Mucosa of stomach (tissue), 1 donor: ENCODE measurements around the gene FAM184B.

Experiments
- H3K27me3 ChIP-seq: one replicate; pipeline ENCODE4 v1.7.0; 2013; ENCODE audit warnings: mild to moderate bottlenecking, low read length; ENCODE audit not compliant: control insufficient read depth, insufficient read depth
- H3K36me3 ChIP-seq: one replicate; pipeline ENCODE4 v1.7.0; 2013; ENCODE audit warnings: low read length; ENCODE audit not compliant: control insufficient read depth, insufficient read depth
- H3K4me1 ChIP-seq: one replicate; pipeline ENCODE4 v1.7.0; 2013; ENCODE audit warnings: mild to moderate bottlenecking, low read length; ENCODE audit not compliant: control insufficient read depth, insufficient read depth
- H3K4me3 ChIP-seq: one replicate; pipeline ENCODE4 v1.7.0; 2013; ENCODE audit warnings: low read length
- H3K9ac ChIP-seq: one replicate; pipeline ENCODE4 v1.7.0; 2013; ENCODE audit warnings: mild to moderate bottlenecking, low read length, moderate library complexity
- H3K9me3 ChIP-seq: one replicate; pipeline ENCODE4 v1.7.0; 2013; ENCODE audit warnings: mild to moderate bottlenecking, low read length, moderate library complexity; ENCODE audit not compliant: control insufficient read depth
- donor health status: Pancreatic carcinoma.

Gene FAM184B

DNA sequence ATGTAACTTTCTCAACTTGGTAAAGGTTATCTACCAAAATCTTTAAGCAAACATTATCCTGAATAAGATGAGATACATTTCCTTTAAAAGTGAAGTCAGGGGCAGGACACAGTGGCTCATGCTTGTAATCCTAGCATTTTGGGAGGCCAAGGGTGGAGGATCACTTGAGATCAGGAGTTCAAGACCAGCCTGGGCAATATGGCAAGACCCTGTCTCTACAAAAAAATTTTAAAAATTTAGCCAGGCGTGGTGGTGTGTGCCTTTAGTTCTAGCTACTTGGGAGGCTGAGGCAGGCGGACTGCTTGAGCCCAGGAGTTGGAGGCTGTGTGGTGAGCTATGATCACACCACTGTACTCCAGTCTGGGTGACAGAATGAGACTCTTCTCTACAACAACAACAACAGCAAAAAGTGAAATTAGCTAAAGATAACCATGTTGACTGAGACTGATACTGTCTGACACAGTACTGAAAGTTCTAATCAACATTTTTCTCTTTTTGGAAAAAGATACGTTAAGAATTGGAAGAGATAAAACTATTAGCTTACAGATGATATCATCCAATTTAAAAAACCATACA is 24.2 kb upstream of the FAM184B start:
- no peaks in the 10 kb centered on the region for H3K9me3 ChIP-seq
- peaks cover 6% of the 10 kb centered on the region for H3K36me3 ChIP-seq
- peaks cover 6% of the 10 kb centered on the region for H3K4me1 ChIP-seq
- no peak overlapping the region for H3K4me3 ChIP-seq
- H3K27me3 ChIP-seq = no peaks in the 10 kb centered on the region
- H3K9ac ChIP-seq = no peak overlapping the region

DNA sequence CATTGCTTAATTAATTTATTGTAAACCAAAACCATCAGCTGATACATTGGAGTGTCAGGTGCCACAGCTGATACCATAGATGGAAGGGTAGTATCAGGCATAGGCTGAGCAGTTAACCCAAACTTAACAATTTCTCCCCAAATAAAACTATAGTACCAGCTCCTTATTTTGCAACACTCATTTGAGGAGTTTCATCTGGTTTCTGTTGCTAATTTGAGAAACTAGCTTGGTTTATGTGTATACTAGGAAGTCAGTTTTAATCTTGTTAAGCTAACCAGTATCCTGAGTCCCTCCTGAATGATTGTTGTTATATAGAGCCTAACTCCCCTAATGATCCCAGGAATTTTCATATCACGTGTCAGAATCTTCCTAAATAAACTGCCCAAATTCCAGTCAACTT is 16.4 kb upstream of the FAM184B start:
- H3K36me3 ChIP-seq = no peaks in the 10 kb centered on the region
- H3K4me3 ChIP-seq = no peak overlapping the region

DNA sequence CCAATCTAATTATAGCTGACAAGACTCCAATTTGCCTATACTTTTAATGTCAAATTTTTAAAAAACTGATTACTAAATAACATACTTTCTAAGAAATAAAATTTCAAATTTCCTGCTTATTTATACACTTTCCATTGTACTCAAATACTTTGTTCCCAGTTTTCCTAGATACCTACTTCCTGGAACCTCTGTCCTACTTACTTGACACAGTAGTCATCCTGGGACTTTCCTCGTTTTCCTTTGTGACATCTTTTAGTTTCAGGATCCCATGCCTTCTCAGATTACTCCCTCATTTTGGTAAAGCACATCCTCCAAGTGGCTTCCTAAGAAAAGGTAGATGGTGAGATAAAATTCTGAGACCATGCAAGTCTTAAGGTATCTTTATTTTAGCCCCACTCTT is 13.3 kb upstream of the FAM184B start:
- Histone ChIP-seq H3K9me3 (no peaks in the 10 kb centered on the region), H3K9ac (no peak overlapping the region), H3K36me3 (no peaks in the 10 kb centered on the region), H3K4me1 (no peaks in the 10 kb centered on the region), H3K27me3 (no peaks in the 10 kb centered on the region), H3K4me3 (no peak overlapping the region)

More for the DNA sequence above, 16.4 kb upstream of the FAM184B start:
- no peak overlapping the region for H3K9ac ChIP-seq
- no peaks in the 10 kb centered on the region for H3K9me3 ChIP-seq
- no peaks in the 10 kb centered on the region for H3K27me3 ChIP-seq
- no peaks in the 10 kb centered on the region for H3K4me1 ChIP-seq

DNA sequence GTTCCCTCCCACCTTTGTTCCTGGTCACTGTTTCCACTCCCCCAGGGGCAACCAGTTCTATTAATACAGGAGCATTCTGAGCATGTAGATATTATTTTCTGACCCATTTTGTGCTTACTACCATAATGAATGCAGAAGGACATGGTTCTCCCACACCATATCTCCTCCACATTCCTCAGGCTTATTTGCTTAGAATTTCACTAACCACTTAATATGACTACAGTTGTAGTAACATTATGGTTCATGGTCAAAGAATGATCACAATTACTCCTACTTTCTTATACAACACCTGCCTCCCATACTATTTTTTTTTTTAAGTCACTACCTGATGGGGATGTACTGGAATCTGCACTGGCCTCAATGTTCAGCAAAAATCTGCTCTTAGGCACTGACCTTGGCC is 7.5 kb upstream of the FAM184B start:
- no peaks in the 10 kb centered on the region for H3K36me3 ChIP-seq
- no peak overlapping the region for H3K4me3 ChIP-seq
- no peaks in the 10 kb centered on the region for H3K9me3 ChIP-seq
- no peaks in the 10 kb centered on the region for H3K27me3 ChIP-seq
- H3K9ac ChIP-seq = no peak overlapping the region
- H3K4me1 ChIP-seq = no peaks in the 10 kb centered on the region

DNA sequence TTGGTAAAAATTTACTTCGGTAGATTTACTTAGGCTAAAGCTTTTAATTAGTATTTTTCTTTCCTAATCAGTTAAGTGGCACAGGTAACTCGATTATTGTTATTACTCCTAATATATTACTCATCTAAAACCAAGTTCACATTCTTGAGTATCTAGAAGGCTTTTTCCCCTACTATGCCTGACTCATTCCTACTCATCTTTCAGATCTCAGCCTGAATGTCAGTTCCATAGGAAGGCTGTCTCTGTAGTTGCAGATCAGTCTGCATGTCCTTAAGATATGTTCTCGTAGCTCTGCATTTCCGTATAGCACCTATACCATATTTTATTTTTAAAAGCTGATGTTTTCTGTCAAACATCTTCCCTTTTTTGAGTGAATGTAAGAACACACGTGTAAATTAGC is 5.9 kb upstream of the FAM184B start:
- Histone ChIP-seq H3K9ac (no peak overlapping the region), H3K4me1 (no peaks in the 10 kb centered on the region), H3K4me3 (no peak overlapping the region), H3K36me3 (no peaks in the 10 kb centered on the region), H3K27me3 (peaks cover 4% of the 10 kb centered on the region), H3K9me3 (no peaks in the 10 kb centered on the region)

DNA sequence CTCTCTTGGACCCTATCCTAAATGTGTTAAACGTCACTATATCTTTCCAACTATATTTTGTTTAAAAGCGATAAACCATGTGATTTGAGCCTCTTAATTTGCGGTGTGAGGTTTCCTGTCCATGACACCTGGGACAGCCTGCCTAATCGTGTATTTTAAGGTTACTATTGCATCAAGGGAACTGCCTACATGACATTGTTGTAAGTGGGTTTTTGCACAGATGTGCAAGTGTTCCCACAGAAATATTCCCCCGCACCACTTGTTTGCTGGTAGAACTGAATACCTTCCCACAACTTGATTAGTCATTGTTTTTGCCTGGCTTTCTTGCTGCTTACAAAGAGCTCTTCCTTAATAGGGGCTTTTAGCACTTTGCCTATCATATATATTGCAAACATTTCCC is 5.1 kb upstream of the FAM184B start:
- H3K36me3 ChIP-seq = no peaks in the 10 kb centered on the region
- no peaks in the 10 kb centered on the region for H3K9me3 ChIP-seq
- no peak overlapping the region for H3K9ac ChIP-seq
- H3K27me3 ChIP-seq = peaks cover 11% of the 10 kb centered on the region
- no peak overlapping the region for H3K4me3 ChIP-seq
- H3K4me1 ChIP-seq = peaks cover 3% of the 10 kb centered on the region

DNA sequence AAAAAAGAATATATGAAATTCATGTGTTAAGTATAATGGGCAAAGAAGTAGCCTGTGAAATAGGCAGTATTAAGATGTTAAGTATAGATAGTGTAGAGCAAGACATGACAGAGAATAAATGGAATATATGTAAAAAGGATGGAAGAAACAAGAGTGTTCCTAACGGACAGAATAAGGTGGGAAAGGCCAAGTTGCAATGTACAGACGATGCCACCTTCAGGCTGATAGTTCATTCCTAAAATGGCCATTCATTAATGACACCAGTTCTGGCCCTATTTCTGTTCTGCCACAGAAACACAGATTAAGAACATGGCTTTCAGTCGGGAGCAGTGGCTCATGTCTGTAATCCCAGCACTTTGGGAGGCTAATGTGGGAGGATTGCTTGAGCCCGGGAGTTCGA is 4.4 kb upstream of the FAM184B start:
- peaks cover 18% of the 10 kb centered on the region for H3K27me3 ChIP-seq
- H3K4me3 ChIP-seq = no peak overlapping the region
- H3K4me1 ChIP-seq = peaks cover 5% of the 10 kb centered on the region
- no peaks in the 10 kb centered on the region for H3K9me3 ChIP-seq
- H3K9ac ChIP-seq = no peak overlapping the region
- no peaks in the 10 kb centered on the region for H3K36me3 ChIP-seq

DNA sequence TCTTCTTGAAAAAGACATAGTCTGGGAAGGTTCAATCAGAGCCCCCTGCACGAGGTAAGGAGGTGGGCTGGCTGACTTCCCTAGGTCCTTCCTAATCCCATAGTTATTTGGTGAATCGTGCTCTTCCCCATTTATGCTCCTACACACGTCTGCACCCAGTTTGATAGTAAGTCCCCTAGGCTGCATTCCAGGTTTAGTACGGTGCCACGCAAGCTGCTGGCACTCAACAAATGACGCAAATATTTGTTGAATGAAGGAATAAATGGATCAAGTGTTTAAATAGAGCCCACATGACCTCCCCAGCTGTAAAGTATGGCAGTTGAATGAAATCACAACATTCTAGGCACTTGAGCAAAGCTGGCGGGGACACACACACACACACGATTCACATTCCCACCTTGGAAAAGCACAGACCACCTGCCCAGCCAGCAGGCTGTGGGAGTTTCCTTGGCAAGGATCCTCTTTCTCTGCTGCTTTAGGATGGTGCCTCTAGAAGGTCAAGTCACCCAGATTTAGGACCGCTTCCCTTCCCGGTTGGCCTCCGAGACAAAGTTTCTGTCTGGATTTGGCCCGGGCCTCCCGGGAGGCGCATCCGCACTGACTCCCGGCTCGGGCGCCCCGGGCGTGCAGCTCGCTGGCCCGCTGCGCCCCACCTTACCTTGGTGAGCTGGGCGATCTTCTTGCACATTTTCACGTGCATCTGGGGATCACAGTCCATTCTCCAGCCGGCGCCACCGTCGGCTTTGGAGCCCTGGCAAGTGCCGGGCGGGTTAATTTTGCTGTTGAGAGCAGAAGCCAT is 721 bp downstream of the FAM184B start:
- no peaks in the 10 kb centered on the region for H3K9me3 ChIP-seq
- peak overlapping the region; percentile 39 for H3K9ac ChIP-seq
- no peaks in the 10 kb centered on the region for H3K36me3 ChIP-seq
- H3K4me1 ChIP-seq = peaks cover 10% of the 10 kb centered on the region
- H3K27me3 ChIP-seq = peaks cover 33% of the 10 kb centered on the region
- H3K4me3 ChIP-seq = peak overlapping the region; percentile 47

DNA sequence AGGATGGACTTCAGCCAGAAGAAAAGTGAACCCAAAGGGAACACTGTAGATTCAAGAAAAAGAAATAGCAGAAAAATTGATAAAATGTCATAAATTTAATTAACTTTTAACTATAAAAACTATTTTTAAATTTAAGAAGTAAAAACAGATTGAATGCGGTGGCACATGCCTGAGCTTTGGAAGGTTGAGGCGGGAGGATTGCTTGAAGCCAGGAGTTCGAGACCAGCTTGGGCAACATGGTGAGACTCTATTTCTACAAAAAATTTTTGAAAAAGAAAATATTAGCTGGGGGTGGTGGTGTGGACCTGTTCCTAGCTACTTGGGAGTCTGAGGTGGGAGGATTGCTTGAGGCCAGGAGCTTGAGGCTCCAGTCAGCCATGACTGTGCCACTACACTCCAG is 3.0 kb downstream of the FAM184B start:
- H3K4me1 ChIP-seq = peaks cover 10% of the 10 kb centered on the region
- H3K9me3 ChIP-seq = no peaks in the 10 kb centered on the region
- H3K27me3 ChIP-seq = peaks cover 33% of the 10 kb centered on the region

DNA sequence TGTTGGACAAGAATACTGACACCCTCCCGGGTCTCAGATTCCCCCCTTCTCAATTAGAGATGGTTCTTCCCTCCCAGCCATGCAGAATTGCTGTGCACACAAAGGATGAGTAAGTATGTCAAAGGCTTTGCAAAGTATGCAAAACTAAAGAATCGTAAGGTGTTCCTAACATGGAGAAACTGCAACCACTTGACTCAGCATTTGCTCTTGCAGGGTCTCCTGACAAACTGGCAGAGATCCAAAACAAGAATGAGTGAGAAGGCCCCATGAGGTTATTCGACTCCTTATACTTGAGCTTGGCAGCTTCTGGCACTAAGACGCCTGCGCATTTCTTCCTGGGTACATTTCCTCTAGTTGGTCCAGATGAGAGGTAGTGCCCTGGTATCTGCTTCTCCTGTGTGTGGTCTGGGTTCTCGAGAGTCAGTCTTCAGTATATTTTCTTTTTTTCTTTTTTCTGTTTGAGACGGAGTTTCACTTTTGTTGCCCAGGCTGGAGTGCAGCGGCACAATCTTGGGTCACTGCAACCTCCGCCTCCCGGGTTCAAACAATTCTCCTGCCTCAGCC is 8.2 kb downstream of the FAM184B start:
- Histone ChIP-seq H3K9me3 (no peaks in the 10 kb centered on the region), H3K9ac (no peak overlapping the region), H3K36me3 (no peaks in the 10 kb centered on the region), H3K27me3 (no peaks in the 10 kb centered on the region), H3K4me1 (no peaks in the 10 kb centered on the region), H3K4me3 (no peak overlapping the region)

More for the DNA sequence above, 3.0 kb downstream of the FAM184B start:
- Histone ChIP-seq H3K4me3 (no peak overlapping the region), H3K9ac (no peak overlapping the region), H3K36me3 (no peaks in the 10 kb centered on the region)

DNA sequence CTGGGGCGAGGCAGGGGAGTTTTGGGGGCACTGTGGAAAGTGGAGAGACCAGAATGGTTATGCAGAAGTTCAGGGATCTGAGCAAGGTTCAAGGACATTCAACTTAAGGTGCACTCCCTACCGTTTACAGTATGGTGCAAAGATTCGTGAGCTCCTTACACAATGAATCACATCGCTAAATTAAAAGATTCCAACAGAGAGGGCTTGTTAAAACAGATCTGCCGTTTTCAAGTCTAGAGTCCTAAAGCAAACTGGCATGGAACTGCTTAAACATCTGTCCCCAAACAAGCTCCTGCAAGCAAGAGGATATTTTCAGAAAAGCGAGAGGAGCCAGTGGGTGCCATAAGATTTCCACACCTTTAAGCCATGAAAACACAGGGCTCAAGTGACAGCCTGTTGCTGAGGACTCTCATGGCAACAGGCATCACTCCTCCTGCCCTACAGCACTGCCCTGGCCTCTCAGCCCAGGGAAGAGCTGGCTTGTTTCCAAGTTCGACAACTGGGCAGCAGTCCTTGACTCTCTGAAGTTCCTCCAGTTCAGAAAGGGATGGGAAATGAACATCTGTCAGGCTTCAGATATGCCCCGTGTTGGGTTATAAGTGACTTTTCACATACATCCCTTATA is 10.0 kb downstream of the FAM184B start:
- H3K9me3 ChIP-seq = no peaks in the 10 kb centered on the region
- H3K36me3 ChIP-seq = no peaks in the 10 kb centered on the region
- no peaks in the 10 kb centered on the region for H3K4me1 ChIP-seq
- no peaks in the 10 kb centered on the region for H3K27me3 ChIP-seq
- H3K4me3 ChIP-seq = no peak overlapping the region
- no peak overlapping the region for H3K9ac ChIP-seq

DNA sequence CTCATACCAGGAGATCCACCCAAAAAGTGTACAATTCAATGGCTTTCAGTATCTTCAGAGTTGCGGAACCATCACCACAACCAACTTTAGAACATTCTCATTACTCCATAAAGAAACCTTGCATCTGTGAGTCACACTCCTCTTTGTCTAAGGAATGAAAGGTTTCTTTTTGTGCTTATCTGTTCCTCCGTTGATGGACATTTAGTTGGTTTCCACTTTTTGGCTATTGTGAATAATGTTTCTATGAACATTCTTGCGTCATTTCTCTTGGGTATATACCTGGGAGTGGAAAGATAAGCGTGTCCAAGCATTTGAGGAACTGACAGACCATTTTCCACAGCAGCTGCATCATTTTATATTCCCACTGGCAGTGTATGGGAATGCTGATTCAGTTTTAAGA is 10.6 kb downstream of the FAM184B start:
- no peaks in the 10 kb centered on the region for H3K36me3 ChIP-seq
- no peak overlapping the region for H3K9ac ChIP-seq
- H3K27me3 ChIP-seq = no peaks in the 10 kb centered on the region
- H3K9me3 ChIP-seq = no peaks in the 10 kb centered on the region
- H3K4me3 ChIP-seq = no peak overlapping the region
- H3K4me1 ChIP-seq = no peaks in the 10 kb centered on the region
